Osteocyte (in vitro differentiated cells): ENCODE measurements around the gene ZCCHC24. TPM values are rescaled to one million over a fixed set of nuclear protein-coding genes. Genes with fewer than 3 reads are reported as not detected.

Experiments
- DNase-seq: peaks from one replicate; pipeline ENCODE4 v3.0.0; 2021; ENCODE audit warnings: mixed read lengths; ENCODE audit not compliant: unreplicated experiment; ENCODE audit errors: extremely low spot score
- H3K27ac Mint-ChIP-seq: one replicate; pipeline ENCODE4 v1.8.0; 2021; ENCODE audit warnings: mild to moderate bottlenecking, mixed read lengths; ENCODE audit not compliant: unreplicated experiment
- H3K27me3 Mint-ChIP-seq: one replicate; pipeline ENCODE4 v1.8.0; 2021; ENCODE audit warnings: mixed read lengths; ENCODE audit not compliant: unreplicated experiment
- H3K36me3 Mint-ChIP-seq: one replicate; pipeline ENCODE4 v1.8.0; 2021; ENCODE audit warnings: mixed read lengths; ENCODE audit not compliant: unreplicated experiment
- H3K4me1 Mint-ChIP-seq: one replicate; pipeline ENCODE4 v1.8.0; 2021; ENCODE audit warnings: mixed read lengths; ENCODE audit not compliant: unreplicated experiment
- H3K4me3 Mint-ChIP-seq: one replicate; pipeline ENCODE4 v1.8.0; 2021; ENCODE audit warnings: mild to moderate bottlenecking, moderate library complexity, mixed read lengths; ENCODE audit not compliant: unreplicated experiment
- H3K9me3 Mint-ChIP-seq: one replicate; pipeline ENCODE4 v1.8.0; 2021; ENCODE audit warnings: mixed read lengths; ENCODE audit not compliant: unreplicated experiment
- total RNA-seq: library from RNA; stranded (reverse); gene quantifications from 2 replicates; pipeline ENCODE4 v1.2.1, GENCODE V29; 2021
- TF ChIP-seq, protein P1 (sequence below): fragments of 200-600 bp; sonication (generic); IDR thresholded peaks from 2 replicates; pipeline ENCODE4 v1.5.0; 2021; ENCODE audit warnings: antibody characterized with exemption, mild to moderate bottlenecking, moderate library complexity

The ZCCHC24 gene
- total RNA-seq, 1 donor from 2014 or later, result 88.3 TPM

DNA sequence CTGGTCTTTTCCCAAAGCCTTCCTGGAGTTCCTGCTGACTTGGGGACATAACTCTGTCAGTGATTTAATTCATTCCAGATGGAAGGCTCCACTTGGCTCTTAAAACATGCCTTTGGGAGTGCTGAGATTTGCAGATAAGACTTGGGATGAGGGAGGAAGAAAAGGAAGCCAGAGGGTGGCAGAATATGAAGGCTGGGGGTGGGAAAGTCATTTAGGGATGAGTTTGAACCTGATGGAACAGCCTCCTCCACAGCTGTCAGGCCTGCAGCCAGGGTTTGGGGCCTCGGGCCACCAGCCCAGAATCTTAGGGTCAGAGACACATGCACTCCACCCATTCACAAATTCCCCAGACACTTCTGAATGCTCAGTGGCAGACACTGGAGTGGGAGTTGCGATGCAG is 38.5 kb upstream of the ZCCHC24 start:
- Mint-ChIP-seq H3K36me3 (no peaks in the 10 kb centered on the region), H3K27me3 (no peaks in the 10 kb centered on the region), H3K4me1 (peaks cover 32% of the 10 kb centered on the region), H3K27ac (no peak overlapping the region), H3K4me3 (no peak overlapping the region), H3K9me3 (no peaks in the 10 kb centered on the region)
- DNase-seq, result no peak
- TF ChIP-seq, protein P1, sequence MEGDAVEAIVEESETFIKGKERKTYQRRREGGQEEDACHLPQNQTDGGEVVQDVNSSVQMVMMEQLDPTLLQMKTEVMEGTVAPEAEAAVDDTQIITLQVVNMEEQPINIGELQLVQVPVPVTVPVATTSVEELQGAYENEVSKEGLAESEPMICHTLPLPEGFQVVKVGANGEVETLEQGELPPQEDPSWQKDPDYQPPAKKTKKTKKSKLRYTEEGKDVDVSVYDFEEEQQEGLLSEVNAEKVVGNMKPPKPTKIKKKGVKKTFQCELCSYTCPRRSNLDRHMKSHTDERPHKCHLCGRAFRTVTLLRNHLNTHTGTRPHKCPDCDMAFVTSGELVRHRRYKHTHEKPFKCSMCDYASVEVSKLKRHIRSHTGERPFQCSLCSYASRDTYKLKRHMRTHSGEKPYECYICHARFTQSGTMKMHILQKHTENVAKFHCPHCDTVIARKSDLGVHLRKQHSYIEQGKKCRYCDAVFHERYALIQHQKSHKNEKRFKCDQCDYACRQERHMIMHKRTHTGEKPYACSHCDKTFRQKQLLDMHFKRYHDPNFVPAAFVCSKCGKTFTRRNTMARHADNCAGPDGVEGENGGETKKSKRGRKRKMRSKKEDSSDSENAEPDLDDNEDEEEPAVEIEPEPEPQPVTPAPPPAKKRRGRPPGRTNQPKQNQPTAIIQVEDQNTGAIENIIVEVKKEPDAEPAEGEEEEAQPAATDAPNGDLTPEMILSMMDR, result no peak

GRCh38 chr10:79483299-79483698 is 37.9 kb upstream of the ZCCHC24 start:
- Mint-ChIP-seq H3K36me3 (no peaks in the 10 kb centered on the region), H3K9me3 (no peaks in the 10 kb centered on the region), H3K4me3 (no peak overlapping the region), H3K27ac (no peak overlapping the region), H3K4me1 (peaks cover 25% of the 10 kb centered on the region), H3K27me3 (no peaks in the 10 kb centered on the region)
- no peak for DNase-seq
- TF ChIP-seq, protein P1, result no peak

GRCh38 chr10:79482741-79483140 is 37.3 kb upstream of the ZCCHC24 start:
- Mint-ChIP-seq H3K27ac (no peak overlapping the region), H3K9me3 (no peaks in the 10 kb centered on the region), H3K4me3 (no peak overlapping the region), H3K27me3 (no peaks in the 10 kb centered on the region), H3K4me1 (peaks cover 20% of the 10 kb centered on the region), H3K36me3 (no peaks in the 10 kb centered on the region)
- TF ChIP-seq, protein P1, result no peak
- no peak for DNase-seq

DNA sequence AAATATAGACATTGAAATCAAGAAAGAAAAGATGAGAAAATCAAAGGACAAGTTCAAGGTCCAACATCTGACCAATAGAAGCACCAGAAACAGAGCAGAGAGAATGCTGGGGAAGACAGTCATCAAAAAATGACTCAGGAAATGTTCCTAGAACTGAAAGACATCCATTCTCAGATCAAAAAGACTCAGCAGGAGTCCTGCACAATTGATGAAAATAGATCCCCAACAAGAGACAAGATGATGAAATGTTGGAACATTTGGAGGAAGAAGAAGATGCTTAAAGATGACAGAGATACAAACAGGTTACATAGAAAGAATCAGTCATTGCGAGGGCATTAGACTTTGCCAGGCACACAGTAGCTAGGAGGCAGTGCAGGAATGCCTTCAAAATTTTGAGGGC is 36.9 kb upstream of the ZCCHC24 start:
- no peak overlapping the region for H3K27ac Mint-ChIP-seq
- H3K4me1 Mint-ChIP-seq, result peaks cover 19% of the 10 kb centered on the region
- H3K4me3 Mint-ChIP-seq, result no peak overlapping the region
- no peaks in the 10 kb centered on the region for H3K36me3 Mint-ChIP-seq
- no peak for DNase-seq
- H3K9me3 Mint-ChIP-seq, result no peaks in the 10 kb centered on the region
- no peaks in the 10 kb centered on the region for H3K27me3 Mint-ChIP-seq
- TF ChIP-seq, protein P1, result no peak

- no peaks in the 10 kb centered on the region for H3K36me3 Mint-ChIP-seq
- no peaks in the 10 kb centered on the region for H3K9me3 Mint-ChIP-seq
- DNase-seq, result no peak
- no peak overlapping the region for H3K4me3 Mint-ChIP-seq
- TF ChIP-seq, protein P1, result no peak
- peaks cover 32% of the 10 kb centered on the region for H3K4me1 Mint-ChIP-seq
- no peaks in the 10 kb centered on the region for H3K27me3 Mint-ChIP-seq
- H3K27ac Mint-ChIP-seq, result no peak overlapping the region
Observed at GRCh38 chr10:79479283-79479909, 34.0 kb upstream of the ZCCHC24 start.
